ENCODE results near the gene PDLIM5.

DNA sequence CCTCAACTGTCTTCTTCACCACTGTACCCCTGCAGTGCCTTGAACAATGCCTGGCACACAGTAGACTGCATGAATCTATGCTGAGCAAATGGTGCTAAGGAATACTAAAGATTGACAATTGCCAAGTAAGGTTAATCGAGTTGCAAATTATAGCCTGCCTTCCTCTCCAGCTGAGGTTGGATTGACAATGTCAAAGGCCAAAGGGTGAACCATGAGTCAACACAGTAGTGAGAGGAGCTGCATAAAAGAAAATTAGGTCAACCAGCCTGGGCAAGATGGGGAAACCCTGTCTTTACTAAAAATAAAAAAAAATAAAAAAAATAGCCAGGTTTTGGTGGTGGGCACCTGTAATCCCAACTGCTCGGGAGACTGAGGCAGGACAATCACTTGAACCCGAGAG is 208.9 kb downstream of the PDLIM5 start:
- TF ChIP-seq TAF1 (IDR thresholded peaks at IDR 0.05; ENCODE audit: borderline replicate concordance, low read depth, low read length), result no peak
- no peak for TF ChIP-seq POLR2A (IDR thresholded peaks at IDR 0.05; ENCODE audit: low read depth, low read length)
- no peak for TF ChIP-seq POLR2AphosphoS5 (IDR thresholded peaks at IDR 0.05; ENCODE audit: low read depth, low read length)

Measured in GM12892 (cell line).